HG03571 (cell line): ENCODE measurements around the gene DTX1.
"Not testable (repeated sequence)": the region's sequence is repeated elsewhere in the genome, so short reads cannot be mapped to it uniquely, and the experiment has no call there.

ENCODE experiments used
- ATAC-seq: cut with Tn5 transposase; IDR thresholded peaks from one replicate; pipeline ENCODE4 v1.9.1; 2021; ENCODE audit not compliant: unreplicated experiment

DTX1 gene

DNA sequence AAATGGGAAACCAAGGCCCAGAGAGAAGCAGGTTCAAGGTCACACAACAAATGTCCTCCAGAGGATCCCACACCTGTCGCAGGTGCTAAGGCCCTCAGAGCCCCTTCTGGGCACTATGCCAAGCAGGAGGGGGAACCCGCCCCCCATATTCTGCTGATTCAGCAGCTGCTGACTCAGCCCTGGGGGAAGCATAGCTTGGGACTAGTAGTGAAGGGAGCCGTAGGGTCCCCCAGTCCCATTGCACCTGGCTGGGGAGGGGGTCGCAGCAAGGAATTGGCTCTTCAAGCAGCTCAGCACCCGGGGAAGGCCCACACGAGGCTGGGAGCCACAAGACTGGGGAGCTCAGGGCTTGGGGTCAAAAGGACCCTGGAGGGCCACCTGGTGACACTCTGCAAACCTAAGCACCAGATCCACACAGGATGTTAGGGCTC, 78.0 kb downstream of the DTX1 start:
- no peak for ATAC-seq

DNA sequence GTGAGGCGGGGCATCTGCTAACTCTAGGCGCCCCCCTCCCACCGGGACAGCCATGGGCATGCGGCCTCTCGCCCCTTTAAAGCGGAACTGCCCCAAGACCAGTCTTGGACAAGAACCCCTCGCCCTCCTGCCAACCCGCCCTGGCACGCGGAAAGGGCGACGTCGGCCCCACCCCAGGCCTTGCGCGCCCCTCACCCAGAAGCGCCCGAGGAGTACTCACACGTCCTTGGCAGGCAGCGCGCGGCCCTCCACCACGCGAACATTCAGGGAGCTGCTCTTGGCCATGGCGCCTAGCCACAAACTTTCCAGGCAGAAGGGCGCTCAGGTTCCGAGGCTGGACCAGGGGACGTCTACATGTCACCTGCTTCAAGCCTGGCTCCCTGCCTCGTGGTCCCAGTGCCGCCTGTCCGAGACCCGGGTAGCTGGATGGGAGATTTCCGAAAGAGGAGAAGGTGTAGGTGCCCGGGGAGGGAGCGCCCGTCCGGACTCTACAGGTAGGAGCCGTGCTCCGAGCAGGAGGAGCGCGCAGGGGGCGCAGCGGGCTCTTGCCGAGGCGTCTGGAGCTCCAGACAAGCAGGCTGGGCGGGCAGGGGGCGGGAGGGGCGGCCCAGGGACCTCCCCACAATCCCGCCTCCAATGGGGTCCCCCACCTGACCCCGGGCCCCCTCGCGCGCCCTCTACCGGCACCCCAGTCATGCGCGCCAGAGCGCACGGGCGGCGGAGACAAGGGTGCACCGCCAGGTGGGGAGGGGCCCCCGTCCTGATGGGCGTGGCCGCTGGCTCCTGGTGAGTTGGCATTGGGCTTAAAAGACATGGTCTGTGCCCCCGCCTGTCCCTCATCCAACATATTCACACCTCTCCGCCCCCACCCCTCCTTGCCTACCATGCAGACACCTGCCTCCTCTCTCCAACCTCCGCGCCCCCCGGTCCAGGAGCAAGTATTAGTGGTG, 78.9 kb downstream of the DTX1 start, which contains the start of gene RASAL1:
RASAL1 (minus strand) TSS at position 584 of the 950 bp plus-strand sequence; CDS start at position 285, 299 bp downstream.
- no peak for ATAC-seq

GRCh38 chr12:113136128-113136989, 79.8 kb downstream of the DTX1 start:
- no peak for ATAC-seq

GRCh38 chr12:113136990-113137511, 80.5 kb downstream of the DTX1 start:
- no peak for ATAC-seq

GRCh38 chr12:113137861-113138783, 81.6 kb downstream of the DTX1 start:
- no peak for ATAC-seq

- ATAC-seq = no peak
Measured at GRCh38 chr12:113138826-113139225, 82.3 kb downstream of the DTX1 start.

- no peak for ATAC-seq
Measured at GRCh38 chr12:113140706-113141105, 84.2 kb downstream of the DTX1 start.

GRCh38 chr12:113141716-113142115, 85.2 kb downstream of the DTX1 start:
- not testable (repeated sequence) for ATAC-seq

DNA sequence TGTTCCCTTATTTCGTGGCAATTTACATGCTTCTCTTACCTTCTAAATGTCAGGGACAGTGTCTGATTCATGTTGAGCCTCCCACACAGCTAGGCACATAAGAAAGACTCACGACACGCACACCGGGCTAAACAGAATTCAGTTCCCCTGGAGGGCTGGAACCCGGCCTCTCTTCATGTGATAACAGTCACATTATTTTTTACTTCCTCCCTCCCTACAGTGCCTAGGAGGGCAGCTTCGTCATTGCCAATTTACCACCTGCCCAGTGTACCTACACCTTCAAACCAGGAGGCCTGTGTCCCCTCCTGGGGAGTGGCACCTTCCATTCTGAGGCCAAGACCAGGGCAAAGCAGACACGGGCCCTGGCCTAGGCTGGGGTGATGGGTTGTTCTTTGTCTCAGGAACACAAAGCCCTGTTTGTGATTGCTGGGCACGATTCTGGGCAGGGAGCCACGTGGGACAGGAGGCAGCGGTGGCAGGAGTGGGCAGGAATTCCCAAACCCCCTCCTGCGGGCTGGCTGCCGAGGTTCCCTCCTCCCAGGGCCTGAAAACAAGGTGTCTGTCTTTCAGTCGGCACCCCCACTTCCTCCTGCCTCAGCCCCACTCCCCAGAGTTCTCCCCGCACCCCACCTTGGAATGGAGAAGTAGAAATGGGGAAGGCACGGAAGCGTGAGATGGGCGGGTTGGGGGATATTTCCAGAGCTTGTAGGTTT, 85.8 kb downstream of the DTX1 start:
- no peak for ATAC-seq

DNA sequence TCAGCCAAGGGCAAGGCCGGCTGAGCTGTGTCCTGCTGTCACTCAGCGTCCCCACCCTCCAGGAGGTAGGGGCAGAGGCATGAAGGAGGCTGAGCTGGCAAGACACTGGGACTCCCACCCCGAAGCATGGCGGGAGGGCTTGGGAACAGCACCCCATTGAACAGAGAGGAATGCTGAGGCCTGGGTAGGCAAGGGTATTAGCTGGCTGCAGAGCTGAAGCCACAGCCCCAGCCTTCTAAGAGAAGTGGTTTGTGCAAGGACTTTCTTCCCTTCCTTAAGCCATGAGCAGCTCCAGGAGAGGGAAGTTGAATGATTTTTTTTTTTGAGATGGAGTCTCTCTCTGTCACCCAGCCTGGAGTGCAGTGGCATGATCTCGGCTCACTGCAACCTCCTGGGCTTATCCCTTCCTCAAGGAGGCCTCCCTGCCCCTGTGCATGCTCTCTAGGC, 86.4 kb downstream of the DTX1 start:
- no peak for ATAC-seq

DNA sequence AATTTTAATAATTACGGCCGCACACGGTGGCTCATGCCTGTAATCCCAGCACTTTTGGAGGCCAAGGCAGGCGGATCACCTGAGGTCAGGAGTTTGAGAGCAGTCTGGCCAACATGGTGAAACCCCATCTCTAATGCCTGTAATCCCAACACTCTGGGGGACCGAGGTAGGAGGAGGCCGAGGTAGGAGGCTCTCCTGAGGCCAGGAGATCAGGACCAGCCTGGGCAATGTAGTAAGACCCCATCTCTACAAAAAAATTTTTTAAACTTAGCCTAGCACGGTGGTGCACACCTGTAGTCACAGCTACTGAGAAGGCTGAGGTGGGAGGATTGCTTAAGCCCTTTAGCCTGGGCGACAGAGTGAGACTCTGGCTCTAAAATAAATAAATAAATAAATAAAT, 87.4 kb downstream of the DTX1 start:
- no peak for ATAC-seq

DNA sequence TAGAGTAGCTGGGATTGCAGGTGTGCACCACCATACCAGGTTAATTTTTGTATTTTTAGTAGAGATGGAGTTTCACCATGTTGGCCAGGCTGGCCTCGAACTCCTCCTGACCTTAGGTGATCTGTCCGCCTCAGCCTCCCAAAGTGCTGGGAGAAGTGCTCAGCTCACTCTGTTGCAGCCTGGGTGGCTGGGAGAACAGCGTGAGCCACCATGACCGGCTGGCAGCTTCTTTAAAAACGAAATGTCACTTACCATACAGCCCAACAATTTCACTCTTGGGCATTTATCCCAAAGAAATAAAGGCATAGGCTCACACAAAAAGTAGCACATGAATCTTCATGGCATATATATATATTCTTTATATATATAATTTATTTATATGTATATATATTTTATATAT, 88.3 kb downstream of the DTX1 start:
- no peak for ATAC-seq

- no peak for ATAC-seq
Measured at GRCh38 chr12:113145720-113146551, 89.4 kb downstream of the DTX1 start.

- no peak for ATAC-seq
Measured at GRCh38 chr12:113146999-113147398, 90.5 kb downstream of the DTX1 start.
